COR-L47 (cell line): ENCODE data around the gene CPSF4L.
A peak's percentile ranks its signal among the peaks of the same experiment; 100 is the strongest.

Source experiments
- DNase-seq: peaks from one replicate; lab custom pipeline; 2025; lab: John Stamatoyannopoulos, UW

The CPSF4L gene

DNA sequence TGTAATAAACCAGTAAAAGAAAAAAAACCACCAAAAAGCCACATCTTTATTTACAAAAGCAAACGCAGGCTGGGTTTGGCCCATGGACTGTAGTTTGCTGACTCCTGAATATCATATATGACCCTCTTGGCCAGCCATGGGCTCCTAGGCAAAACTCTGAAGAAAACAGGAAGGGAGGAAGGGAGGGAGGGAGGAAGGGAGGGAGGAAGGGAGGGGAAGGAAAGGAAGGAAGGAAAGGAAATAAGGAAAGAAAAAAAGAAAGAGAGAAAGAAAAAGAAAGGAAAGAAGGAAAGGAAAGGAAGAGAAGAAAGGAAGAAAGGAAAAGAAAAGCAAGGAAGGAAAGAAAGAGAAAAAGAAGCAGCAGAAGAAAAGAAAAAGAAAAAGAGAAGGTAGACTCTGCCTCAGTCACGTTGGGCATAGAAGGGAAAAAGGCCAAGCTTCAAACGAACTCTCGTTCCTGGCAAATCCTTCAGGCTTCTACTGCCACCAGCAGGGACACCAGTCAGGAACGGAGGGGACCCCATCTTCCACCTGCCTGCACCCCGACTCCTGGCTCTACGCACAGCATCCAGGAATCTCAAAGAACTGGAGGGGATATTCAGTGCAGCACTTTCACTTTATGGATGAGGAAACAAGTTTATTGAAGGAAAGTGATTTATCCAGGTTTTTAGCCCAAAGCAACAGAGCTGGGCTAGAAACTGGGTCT is 28.0 kb upstream of the CPSF4L start:
- DNase-seq = no peak

- no peak for DNase-seq
These were observed 27.0 kb upstream of the CPSF4L start for GRCh38 chr17:73288534-73289302.

GRCh38 chr17:73286863-73287296 is 25.2 kb upstream of the CPSF4L start:
- DNase-seq = peak; percentile 56

- DNase-seq = no peak
These were observed 24.5 kb upstream of the CPSF4L start for GRCh38 chr17:73285916-73286862.

GRCh38 chr17:73285603-73285908 is 23.9 kb upstream of the CPSF4L start:
- DNase-seq = no peak

GRCh38 chr17:73284906-73285602 is 23.4 kb upstream of the CPSF4L start:
- DNase-seq = no peak

GRCh38 chr17:73284354-73284753 is 22.7 kb upstream of the CPSF4L start:
- no peak for DNase-seq

DNA sequence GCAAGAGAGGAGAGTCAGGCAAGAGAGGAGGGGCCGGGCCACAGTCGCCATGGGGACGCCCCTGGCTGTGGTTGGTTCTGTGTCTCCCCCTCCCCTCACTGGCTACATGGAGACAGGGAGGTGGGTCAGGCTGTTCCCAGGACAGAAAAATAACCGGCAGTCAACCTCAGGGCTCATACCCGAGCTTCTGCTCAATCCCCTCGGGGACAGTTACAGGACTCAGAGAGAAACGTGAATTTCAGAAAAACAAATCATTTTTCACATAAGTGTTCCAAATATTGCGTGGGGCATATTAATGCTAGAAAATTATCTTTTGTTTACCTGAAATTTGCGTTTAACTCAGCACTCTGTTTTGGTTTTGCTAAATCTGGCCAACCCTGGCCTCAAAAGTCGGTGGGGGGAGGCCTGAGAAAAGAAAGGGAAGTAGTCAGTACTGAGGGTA is 22.2 kb upstream of the CPSF4L start:
- DNase-seq = peak; percentile 9

DNA sequence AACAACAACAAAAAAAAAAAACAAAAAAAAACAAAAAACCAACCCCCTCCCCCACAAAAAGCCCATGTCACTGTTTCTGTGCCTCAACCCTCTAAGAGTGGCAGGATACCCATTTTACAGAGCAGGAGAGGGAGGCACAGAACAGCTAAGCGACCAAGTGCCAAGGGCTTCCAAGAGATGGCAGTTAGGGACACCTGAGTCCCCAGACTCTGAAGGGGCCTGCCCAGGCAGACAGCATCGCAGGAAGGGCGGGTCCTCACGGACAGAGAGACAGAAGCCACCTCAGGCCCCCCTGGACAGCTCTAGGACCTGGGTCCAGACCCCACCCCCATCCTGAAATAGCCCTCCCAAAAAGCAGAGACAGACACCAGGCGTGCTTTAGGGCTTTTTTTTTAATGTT is 21.6 kb upstream of the CPSF4L start:
- no peak for DNase-seq

DNA sequence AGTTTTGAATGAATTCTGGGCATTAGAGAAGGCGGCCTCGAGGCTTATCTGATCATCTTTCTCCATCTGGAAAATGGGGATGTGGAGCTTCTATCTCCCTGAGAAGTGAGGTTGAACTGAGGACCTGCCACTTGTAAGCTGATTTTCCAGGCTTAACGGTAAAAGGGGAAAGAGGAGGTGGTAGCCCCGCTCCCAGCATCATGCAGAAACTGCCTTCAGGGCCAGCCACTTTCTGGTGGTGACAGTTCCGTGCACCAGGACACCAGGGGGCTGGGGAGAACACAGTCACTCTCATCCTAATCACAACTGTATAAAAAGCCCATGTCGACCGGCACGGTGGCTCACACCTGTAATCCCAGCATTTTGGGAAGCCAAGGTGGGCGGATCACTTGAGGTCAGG is 20.9 kb upstream of the CPSF4L start:
- DNase-seq = no peak

- no peak for DNase-seq
These were observed 20.2 kb upstream of the CPSF4L start for GRCh38 chr17:73281928-73282327.

DNA sequence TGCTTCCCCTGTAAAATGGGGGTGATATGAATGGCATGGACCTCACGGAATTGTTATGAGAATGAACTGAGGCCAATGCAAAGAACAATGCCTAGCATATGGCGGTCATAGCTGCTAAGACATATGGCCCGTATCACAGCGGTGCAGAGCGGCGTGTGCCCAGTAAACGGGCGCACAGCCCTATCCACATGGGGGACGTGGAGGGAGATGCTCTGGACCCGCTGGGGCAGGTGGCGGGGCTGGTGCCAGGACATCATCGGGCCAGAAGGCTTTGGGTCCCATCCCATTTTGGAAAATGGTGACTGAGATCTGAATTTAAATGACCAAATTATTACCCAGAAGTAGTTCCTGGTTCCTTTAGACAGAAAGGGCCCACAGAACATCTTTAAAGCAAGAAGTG is 18.5 kb upstream of the CPSF4L start:
- no peak for DNase-seq

- no peak for DNase-seq
These were observed 18.0 kb upstream of the CPSF4L start for GRCh38 chr17:73279704-73280103.

- peak; percentile 69 for DNase-seq
These were observed 17.1 kb upstream of the CPSF4L start for GRCh38 chr17:73278465-73279453.

- DNase-seq = no peak
These were observed 16.4 kb upstream of the CPSF4L start for GRCh38 chr17:73278049-73278464.

- DNase-seq = no peak
These were observed 12.8 kb upstream of the CPSF4L start for GRCh38 chr17:73274490-73274889.

DNA sequence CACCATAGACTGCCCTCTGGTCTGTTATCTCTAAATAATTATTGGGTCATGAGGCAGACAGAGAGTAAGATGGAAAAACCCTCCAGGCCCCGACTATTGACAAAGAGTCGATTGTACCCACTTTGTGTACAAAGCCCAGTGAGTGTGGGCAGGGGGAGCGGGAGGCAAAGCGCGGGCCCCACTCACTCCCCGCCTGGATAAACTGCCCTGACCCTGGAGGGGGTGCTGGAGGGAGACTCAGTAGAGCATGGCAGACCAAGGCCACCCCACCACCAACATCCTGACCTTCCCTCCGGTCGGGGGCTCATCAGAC is 11.2 kb upstream of the CPSF4L start:
- DNase-seq = no peak

DNA sequence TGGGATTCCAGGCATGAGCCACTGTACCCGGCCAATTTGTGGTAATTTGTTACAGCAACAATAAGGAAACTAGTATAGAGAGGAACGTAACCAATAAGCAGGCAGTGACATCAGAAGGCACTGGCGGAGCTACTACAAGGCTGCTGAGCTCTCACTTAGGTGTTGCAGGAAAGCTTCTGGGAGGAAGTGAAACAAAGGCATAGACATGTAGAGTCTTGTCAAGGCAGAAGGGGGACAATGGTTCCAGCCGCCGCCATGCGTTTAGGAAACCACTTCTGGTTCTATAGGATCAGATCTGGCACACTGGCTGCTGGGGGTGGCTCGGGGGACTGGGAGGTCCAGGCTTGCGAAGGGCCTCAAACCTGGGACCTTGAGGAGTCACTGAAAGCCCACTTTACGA is 9.4 kb upstream of the CPSF4L start:
- DNase-seq = no peak

GRCh38 chr17:73269791-73270190 is 8.1 kb upstream of the CPSF4L start:
- no peak for DNase-seq

DNA sequence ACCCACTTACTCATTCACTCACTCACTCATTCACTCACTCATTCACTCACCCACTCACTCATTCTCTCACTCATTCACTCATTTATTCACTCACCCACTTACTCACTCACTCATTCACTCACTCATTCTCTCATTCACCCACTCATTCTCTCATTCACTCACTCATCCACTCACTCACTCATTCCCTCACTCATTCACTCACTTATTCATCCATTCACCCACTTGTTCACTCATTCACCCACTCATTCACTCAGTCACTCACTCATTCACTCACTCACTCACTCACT is 7.6 kb upstream of the CPSF4L start:
- DNase-seq = no peak
